Transverse colon (tissue), 4 donors: ENCODE measurements around the gene SPANXN2.
"Not testable (repeated sequence)": the region's sequence is repeated elsewhere in the genome, so short reads cannot be mapped to it uniquely, and the experiment has no call there.

Experiments
- POLR2A ChIP-seq: fragments of 450-650 bp; IDR thresholded peaks from one replicate; pipeline ENCODE4 v1.6.1; 2016; ENCODE audit warnings: antibody characterized with exemption, mild to moderate bottlenecking, moderate library complexity
- POLR2AphosphoS5 ChIP-seq, 3 donors: sonication (generic); formaldehyde crosslinking; IDR thresholded peaks; one replicate each; pipeline ENCODE4 v1.6.1; 2016; ENCODE audit warnings: antibody characterized with exemption in 3 of 3
- TF ChIP-seq, protein P1 (sequence below), 5 experiments: fragments of 200-600 bp in 3 of 5; fragments of 450-650 bp in 2 of 5; sonication (generic) in 3 of 5; IDR thresholded peaks; 1 replicate in 2 of 5; 2 replicates in 3 of 5; pipeline ENCODE4 v1.5.1; 2016 to 2017; ENCODE audit warnings: antibody characterized with exemption in 5 of 5, inconsistent platforms in 3 of 5, mild to moderate bottlenecking in 2 of 5, moderate library complexity in 1 of 5

DNA sequence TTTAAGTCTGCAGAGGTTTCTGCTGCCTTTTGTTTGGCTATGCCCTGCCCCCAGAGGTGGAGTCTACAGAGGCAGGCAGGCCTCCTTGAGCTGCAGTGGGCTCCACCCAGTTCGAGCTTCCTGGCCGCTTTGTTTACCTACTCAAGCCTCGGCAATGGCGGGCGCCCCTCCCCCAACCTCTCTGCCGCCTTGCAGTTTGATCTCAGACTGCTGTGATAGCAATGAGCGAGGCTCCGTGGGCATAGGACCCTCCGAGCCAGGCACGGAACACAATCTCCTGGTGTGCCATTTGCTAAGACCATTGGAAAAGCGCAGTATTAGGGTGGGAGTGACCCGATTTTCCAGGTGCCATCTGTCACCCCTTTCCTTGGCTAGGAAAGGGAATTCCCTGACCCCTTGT lies 47.2 kb upstream of the SPANXN2 start:
- TF ChIP-seq POLR2AphosphoS5 (IDR thresholded peaks at IDR 0.05); POLR2A: not testable (repeated sequence)
- TF ChIP-seq, protein P1, sequence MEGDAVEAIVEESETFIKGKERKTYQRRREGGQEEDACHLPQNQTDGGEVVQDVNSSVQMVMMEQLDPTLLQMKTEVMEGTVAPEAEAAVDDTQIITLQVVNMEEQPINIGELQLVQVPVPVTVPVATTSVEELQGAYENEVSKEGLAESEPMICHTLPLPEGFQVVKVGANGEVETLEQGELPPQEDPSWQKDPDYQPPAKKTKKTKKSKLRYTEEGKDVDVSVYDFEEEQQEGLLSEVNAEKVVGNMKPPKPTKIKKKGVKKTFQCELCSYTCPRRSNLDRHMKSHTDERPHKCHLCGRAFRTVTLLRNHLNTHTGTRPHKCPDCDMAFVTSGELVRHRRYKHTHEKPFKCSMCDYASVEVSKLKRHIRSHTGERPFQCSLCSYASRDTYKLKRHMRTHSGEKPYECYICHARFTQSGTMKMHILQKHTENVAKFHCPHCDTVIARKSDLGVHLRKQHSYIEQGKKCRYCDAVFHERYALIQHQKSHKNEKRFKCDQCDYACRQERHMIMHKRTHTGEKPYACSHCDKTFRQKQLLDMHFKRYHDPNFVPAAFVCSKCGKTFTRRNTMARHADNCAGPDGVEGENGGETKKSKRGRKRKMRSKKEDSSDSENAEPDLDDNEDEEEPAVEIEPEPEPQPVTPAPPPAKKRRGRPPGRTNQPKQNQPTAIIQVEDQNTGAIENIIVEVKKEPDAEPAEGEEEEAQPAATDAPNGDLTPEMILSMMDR (IDR thresholded peaks at IDR 0.05), result not testable (repeated sequence)
